Activated T-helper 9 cell treated with anti-CD3 and anti-CD28 coated beads, Interleukin-2, amount 50 U/mL, for 16 hours (primary cell): ENCODE data around the gene BOK.
"Not testable (repeated sequence)": the region's sequence is repeated elsewhere in the genome, so short reads cannot be mapped to it uniquely, and the experiment has no call there.

ENCODE experiments used
- DNase-seq: peaks from one replicate; pipeline ENCODE4 v3.0.0-alpha.2; 2020; ENCODE audit warnings: low read depth

Gene BOK

DNA sequence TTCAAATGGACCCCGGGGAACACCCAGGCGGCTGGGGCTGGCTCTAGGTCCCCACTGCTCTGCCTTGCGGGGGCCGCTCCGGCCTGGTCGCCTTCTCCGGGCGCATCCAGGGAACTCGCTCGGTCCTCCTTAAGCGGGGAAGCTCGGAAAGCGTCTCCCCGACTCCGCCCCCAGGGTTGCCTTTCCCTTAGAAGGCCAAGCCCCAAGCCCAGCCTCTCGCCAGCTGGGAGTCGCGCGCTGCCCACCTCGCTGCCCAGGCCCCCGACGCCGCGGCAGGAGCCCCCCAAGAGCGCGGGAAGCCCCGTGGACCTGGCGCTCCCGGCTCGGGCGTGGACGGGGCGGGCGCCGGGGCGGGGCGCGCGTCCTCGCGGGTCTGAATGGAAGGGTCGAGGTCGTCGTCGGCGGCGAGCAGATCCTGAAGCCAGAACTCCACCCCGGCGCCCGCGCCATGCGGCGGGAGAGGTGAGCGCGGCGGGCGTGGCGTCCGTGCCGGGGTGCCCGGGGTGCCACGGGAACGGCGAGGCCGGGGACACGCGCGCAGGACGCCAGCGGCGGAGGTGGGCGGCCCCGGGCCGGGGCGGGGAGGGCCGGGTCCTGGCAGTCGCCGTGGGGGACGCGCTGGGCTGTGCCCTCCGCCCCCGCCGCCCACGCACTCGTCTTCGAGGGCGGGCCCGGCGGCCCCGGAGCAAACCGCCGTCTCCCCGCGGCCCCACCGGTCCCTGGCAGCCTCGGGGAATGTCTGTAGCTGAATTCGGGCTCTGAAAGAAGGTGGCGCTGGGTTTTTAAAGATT is at the start of gene BOK:
Gene BOK, plus strand, starts transcription at position 214 of the 791 bp plus-strand sequence. CDS start 739 bp downstream, outside the sequence.
- no peak for DNase-seq

DNA sequence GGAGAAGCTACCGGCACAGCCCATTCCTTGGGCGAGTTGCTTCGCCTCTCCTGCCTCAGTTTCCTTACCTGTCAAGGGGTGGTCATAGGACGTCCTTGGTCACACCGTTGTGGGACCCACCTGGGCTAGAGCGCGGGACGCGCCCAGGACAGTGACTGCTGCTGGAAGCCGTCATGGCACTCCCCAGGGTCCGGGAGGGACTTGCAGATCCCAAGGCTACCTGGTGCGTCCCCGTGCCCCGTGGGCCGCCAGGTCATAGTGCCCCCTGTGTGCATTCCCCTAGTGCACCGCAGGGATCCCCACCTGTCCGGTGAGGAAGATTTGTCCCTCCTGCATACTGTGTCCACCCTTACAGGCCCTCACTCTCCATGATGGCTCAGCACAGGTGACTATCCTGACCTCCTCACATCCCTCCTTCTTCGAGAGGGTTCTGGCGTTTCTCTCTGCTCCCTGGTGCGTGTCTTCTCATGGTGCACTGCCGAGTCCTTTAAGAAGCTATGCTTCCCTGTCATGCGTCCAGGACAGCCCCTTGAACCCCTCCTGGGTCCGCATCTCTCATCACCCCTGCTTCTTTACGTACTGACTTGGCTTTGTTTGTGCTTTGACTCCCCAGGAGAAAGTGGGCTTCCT is 49.3 kb upstream of the BOK start:
- DNase-seq = no peak

DNA sequence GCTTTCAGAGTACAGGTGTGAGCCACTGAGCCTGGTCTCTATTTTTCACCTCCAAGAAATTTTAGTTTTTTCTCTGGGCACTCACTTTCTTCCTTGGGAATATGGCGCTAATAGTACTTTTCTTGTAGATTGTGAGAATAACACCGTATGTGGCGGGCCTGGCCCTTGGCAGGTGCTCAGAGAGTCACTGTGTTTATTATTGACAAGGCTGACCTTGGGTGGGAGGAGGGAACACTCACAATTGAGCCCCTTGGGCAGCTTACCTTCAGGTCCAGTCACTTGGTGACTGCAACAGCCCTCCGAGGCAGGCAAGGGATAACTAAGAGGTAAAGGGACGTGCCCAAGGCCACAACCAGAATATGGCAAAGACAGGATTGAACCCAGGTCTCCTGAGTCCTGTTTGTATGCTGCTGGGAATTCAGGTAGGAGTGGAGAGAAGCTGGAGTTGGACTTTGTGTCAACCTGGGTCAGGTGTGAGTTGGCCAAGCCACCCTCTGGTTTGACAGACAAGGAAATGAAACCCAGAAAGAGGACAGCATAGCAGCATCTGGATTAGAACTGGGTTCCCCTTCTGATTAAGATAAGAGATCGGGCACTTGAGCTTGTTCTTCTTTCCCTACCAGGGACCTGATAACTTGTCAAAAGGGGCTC is 47.3 kb upstream of the BOK start:
- DNase-seq = no peak

- DNase-seq = no peak
These were observed 44.0 kb upstream of the BOK start for GRCh38 chr2:241514553-241514952.

DNA sequence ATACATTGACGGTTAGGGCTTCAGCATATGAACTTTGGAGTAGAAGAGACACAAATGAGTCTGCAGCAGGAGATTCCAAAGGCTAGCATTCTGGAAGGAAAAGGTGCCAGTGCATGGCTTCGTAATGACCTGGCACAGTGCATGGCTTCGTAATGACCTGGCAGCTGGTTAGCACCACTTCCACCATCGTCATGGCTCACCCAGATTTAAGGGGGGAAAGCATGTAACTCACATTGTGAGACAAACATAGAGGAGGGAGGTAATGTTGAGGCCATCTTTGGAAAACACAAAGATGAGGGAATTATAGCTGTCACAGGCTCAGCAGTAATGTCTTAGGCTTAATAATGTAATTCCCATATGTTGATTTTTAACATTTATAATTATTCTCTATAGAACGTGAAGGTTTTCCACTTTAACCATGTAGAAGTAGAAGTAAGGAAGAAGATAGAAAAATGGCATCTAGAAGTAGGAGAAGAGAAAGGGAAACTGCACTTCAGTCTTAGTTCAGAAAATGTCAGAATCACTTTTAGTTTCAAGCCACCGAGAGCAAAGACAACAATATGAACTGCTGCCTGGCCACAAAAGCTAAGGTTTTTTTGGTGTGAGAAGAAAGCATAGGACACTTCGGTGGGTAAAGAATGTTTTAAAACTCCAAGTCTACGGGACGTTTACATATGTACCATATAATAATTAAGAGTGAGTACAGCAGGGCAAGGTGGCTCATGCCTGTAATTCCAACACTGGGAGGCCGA is 43.4 kb upstream of the BOK start:
- no peak for DNase-seq

GRCh38 chr2:241516520-241516965 is 42.0 kb upstream of the BOK start:
- no peak for DNase-seq

DNA sequence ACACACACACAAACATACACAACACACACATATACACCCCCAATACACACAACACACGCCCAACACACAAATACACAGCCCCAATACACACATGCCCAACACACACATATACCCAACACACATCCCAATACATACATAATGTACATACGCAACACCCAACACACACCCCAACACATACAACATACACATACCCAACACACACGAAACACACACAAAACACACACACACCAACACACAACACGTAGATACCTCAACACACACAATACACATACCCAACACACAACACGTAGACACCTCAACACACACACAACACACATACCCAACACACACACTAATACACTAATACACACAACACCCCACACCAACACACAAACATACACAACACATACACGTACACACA is 41.2 kb upstream of the BOK start:
- no peak for DNase-seq

DNA sequence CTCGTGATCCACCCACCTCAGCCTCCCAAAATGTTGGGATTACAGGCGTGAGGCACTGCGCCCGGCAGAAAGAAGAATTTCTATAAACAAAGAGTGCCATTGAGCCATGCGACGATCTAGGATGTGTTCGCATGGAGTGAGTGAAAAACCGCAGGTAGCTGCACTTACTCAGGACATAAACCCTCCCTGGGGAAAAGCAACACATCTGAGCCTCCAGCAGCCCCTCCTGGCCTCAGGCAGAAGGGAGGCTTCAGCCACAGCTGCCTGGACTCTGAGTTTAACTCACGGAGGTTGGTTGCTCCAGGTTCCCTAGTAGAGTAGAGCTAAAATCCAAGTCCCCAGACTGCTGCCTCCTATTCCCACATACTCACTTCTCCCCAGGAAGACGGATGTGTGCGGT is 38.9 kb upstream of the BOK start:
- DNase-seq = no peak

- DNase-seq = no peak
These were observed 36.1 kb upstream of the BOK start for GRCh38 chr2:241522477-241522876.

DNA sequence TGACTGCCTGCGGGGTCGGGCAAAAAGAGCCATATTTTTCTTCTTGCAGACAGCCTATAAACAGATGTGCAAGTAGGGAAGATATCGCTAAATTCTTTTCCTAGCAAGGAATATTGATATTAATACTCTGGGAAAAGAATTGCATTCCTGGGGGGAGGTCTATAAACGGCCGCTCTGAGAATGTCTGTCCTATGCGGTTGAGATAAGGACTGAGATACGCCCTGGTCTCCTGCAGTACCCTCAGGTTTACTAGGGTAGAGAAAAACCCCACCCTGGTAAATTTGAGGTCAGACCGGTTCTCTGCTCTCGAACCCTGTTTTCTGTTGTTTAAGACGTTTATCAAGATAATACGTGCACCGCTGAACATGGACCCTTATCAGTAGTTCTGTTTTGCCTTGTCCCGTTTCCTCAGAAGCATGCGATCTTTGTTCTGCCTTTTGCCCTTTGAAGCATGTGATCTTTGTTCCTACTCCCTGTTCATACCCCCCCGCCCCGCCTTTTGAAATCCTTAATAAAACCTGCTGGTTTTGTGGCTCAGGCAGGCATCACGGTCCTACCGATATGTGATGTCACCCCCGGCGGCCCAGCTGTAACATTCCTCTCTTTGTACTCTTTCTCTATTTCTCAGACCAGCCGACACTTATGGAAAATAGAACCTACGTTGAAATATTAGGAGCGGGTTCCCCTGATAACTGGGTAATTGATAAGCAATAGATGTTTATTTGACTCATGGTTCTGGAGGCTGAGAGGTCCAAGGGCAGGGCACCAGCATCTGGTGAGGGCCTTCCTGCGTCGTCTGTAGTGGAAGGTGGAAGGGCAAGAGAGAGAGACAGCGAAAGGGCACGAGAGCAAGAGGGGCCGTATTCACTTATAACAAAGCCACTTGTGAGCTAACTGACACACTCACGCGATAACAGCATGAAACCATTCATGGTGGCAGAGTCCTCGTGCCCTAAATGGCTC is 32.4 kb upstream of the BOK start:
- not testable (repeated sequence) for DNase-seq

DNA sequence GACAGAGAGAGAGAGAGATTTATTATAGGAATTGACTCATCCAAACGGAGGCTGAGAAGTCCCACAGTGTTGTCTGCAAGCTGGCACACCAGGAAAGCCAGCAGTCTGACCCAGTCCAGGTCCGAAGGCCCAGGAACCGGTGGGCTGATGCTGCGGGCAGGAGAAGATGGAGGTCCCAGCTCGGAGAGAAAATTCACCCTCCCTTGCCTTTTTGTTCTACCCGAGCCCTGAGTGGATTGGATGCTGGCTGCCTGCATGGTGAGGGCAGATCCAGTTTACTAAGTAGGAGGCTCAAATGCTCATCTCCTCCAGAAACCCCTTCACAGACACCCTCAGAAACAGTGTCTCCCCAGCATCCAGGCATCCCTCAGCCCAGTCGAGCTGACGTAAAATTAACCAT is 28.0 kb upstream of the BOK start:
- no peak for DNase-seq

DNA sequence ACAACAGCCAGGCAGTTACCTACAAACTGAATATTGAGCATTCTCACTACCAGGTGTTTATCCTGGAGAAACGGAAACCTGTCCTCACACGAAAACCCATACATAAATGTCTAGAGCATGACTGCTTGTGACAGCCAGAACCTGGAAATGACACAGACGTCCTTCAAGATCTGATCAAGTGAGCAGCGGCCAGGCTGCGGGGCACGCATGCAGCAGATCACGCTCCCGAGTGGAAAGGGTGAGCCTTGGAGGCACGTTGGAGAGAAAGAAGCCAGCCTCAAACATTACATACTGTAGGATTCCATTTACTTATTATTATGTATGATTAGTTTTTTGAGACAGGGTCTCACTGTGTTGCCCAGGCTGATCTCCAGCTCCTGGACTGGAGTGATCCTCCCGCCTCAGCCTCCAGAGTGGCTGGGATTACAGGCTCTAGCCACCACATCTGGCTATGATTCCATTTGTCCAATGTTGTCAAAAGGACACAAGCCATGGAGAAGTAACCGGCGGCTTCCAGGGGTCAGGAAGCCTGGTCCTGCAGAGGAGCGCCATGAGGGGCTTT is 27.3 kb upstream of the BOK start:
- no peak for DNase-seq

- no peak for DNase-seq
These were observed 26.4 kb upstream of the BOK start for GRCh38 chr2:241532168-241532567.

DNA sequence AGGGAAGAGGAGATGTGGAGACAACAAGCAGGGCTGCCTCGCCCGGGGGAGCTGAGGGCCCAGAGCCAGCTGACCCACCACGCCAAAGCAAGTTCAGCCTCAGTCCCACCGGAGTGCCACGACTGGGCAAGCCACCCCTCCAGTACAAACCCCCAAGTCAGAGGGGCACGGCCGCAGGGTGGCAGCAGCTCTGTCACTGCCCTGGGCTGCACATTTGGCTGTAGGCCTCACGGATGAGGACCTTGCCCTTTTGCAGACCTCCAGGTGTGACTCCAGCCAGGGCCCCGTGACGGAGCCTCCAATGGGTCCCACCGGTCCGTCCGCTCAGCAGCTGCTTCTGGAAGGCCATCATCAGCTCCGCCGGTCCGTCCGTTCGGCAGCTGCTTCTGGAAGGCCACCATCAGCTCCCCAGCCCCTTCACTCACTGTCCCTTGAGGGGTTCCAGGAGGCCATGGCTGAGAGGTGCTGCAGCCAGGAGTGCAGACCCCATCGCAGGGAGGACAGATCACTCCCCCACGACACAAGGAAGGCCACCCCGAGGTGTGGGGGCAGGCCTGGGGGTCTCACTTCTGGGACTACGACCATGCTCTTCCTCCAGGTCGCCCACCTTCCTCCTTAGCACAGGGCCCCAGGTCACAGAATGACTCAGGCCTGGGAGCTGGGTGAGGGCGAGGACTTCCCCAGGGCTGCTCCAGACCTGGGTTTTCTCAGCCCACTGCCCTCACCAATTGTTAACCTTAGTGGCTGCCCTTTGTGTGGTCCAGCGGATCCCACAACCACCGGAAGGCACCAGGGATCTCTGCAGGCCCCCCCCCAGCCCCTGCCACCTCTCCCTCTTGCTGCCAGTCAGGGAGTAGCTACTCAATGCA is 25.6 kb upstream of the BOK start:
- DNase-seq = no peak

- no peak for DNase-seq
These were observed 24.3 kb upstream of the BOK start for GRCh38 chr2:241534293-241534692.

- DNase-seq = no peak
These were observed 23.7 kb upstream of the BOK start for GRCh38 chr2:241534701-241535375.

DNA sequence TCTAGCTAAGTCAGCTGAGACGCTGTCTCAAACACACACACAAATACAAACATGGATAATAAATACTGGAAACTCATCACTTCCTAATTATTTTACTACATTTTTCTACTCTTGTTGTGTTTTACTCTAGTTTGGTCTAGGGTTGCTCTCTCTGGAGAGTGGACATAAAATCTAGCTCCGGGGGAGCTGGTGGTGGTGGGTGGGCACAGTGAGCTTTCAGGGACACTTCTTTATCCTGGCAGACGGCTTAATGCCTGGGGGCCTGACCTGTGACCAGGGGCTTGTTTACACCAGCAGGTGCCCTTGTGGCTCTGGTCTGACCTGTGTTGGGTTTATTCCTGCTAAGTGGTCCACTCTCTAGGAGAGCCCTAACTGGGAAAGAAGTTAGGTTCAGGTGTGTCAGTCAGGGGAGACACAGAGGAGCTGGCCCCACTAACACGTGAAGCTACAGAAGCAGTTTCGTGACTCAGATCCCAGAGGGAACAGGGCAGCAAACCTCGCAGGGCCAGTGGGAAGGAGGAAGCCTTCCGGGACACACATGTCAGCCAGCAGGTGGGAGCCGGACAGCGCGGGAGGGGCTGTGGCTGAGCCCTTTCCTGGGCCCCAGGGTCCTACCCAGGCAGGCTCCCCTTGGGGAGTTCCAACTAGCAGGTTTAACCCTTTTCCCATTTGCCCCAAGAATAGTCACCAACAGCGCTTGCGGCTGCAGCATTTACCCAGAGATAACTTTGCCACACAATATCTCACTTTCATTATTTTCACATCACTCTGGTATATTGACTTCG is 22.5 kb upstream of the BOK start:
- DNase-seq = no peak

DNA sequence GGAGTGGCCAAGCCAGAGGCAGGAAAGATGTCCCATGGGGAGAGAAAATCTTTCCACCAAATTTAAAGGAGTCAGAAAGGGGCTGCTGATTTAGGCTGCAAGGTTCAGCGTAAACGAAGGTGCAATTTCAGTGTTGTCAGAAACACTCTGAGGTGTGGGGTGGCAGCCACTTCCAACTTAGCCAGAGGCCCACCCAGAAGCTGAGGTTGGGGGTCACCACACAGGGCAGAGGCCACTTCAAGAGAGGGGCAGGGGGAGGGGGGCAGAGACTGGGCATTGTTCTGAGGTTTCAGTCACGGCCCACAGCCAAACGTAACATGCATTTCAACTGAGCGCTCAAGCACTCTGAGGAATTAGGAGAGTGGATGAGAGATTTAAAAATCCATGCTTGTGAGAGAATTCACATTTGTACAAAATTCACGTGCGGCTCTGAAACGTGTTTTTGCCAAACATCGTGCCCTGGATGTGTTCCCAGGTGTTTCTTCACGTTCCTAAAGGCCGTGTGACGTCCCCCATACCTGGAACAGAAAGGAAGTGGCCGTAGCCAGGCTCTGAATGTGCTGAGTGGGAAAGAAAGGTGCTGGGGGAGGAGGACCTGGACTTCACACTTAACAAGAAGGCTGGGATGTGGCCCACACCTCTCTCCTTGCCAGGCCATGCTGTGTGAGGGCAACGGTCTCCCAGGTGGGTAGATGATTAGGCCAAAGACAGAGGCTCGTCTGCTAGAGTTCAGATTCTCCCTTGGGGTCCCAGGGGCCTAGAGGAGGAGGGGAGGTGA is 19.5 kb upstream of the BOK start:
- no peak for DNase-seq
